CD14-positive monocyte (primary cell): ENCODE data around the gene KLHL30. TPM values are rescaled to one million over a fixed set of nuclear protein-coding genes. Genes with fewer than 3 reads are reported as not detected.

Experiments
- DNase-seq, 3 donors: peaks; one replicate each; pipeline ENCODE4 v3.0.0-alpha.2; 2011 to 2022
- H2AFZ ChIP-seq: 2 replicates; pipeline ENCODE4 v1.6.0; 2012; ENCODE audit warnings: mild to moderate bottlenecking, low read depth, low read length, inconsistent platforms; ENCODE audit not compliant: insufficient read depth, poor library complexity, severe bottlenecking
- H3K27ac ChIP-seq, 2 donors: 1 replicate in 1 of 2; 2 replicates in 1 of 2; pipeline ENCODE4 v1.5.1; 2012 to 2013; ENCODE audit warnings: low read length in 2 of 2, control low read depth in 1 of 2, inconsistent platforms in 1 of 2, low read depth in 1 of 2, mild to moderate bottlenecking in 1 of 2
- H3K27me3 ChIP-seq, 2 donors: one replicate each; pipeline versions ENCODE4 v1.6.0 to v1.6.1; 2011 to 2013; ENCODE audit warnings: low read length in 2 of 2; ENCODE audit not compliant: control insufficient read depth in 2 of 2, insufficient read depth in 2 of 2
- H3K36me3 ChIP-seq, 2 donors: replicated peaks in 1 of 2; 1 replicate in 1 of 2; 2 replicates in 1 of 2; pipeline versions ENCODE4 v1.5.1 to v1.6.1; 2012 to 2013; ENCODE audit warnings: low read length in 2 of 2, control low read depth in 1 of 2, inconsistent platforms in 1 of 2, mild to moderate bottlenecking in 1 of 2; ENCODE audit not compliant: insufficient read depth in 2 of 2, control insufficient read depth in 1 of 2
- H3K4me1 ChIP-seq, 2 donors: 1 replicate in 1 of 2; 2 replicates in 1 of 2; pipeline versions ENCODE4 v1.5.1 to v1.6.1; 2012 to 2013; ENCODE audit warnings: low read length in 2 of 2, control low read depth in 1 of 2, inconsistent platforms in 1 of 2, mild to moderate bottlenecking in 1 of 2, moderate library complexity in 1 of 2; ENCODE audit not compliant: insufficient read depth in 2 of 2, control insufficient read depth in 1 of 2
- H3K4me2 ChIP-seq: replicated peaks from 2 replicates; pipeline ENCODE3; 2012; ENCODE audit warnings: low read length, moderate library complexity, mild to moderate bottlenecking; ENCODE audit not compliant: poor library complexity, severe bottlenecking; ENCODE audit errors: extremely low read depth
- H3K4me3 ChIP-seq, 3 experiments: fragments of 200-600 bp in 1 of 3; sonication (generic) in 1 of 3; replicated peaks in 1 of 3; 1 replicate in 2 of 3; 2 replicates in 1 of 3; pipeline ENCODE4 v1.5.1; 2011 to 2013; ENCODE audit warnings: low read length in 3 of 3, mild to moderate bottlenecking in 3 of 3, control low read depth in 2 of 3, low read depth in 2 of 3, inconsistent platforms in 1 of 3, moderate library complexity in 1 of 3
- H3K79me2 ChIP-seq: 2 replicates; pipeline ENCODE4 v1.6.0; 2012; ENCODE audit warnings: mild to moderate bottlenecking, control low read depth, inconsistent platforms, low read length, moderate library complexity; ENCODE audit not compliant: insufficient read depth
- H3K9ac ChIP-seq: 2 replicates; pipeline ENCODE4 v1.6.0; 2017; ENCODE audit warnings: low read length, mild to moderate bottlenecking; ENCODE audit not compliant: insufficient read depth, poor library complexity, severe bottlenecking
- H3K9me3 ChIP-seq, 2 donors: replicated peaks in 1 of 2; 1 replicate in 1 of 2; 2 replicates in 1 of 2; pipeline versions ENCODE4 v1.5.1 to v1.6.1; 2012 to 2013; ENCODE audit warnings: low read length in 2 of 2, control low read depth in 1 of 2; ENCODE audit not compliant: control insufficient read depth in 1 of 2, insufficient read depth in 1 of 2
- H4K20me1 ChIP-seq: 2 replicates; pipeline ENCODE4 v1.6.0; 2012; ENCODE audit warnings: mild to moderate bottlenecking, low read length, control low read depth, moderate library complexity; ENCODE audit not compliant: insufficient read depth
- H3K27ac Mint-ChIP-seq, 7 donors: one replicate each; pipeline ENCODE4 v1.8.0; 2020; ENCODE audit warnings: mild to moderate bottlenecking in 7 of 7, mixed read lengths in 7 of 7, moderate library complexity in 6 of 7, inconsistent platforms in 2 of 7
- H3K27me3 Mint-ChIP-seq, 3 donors: one replicate each; pipeline ENCODE4 v1.8.0; 2021 to 2022; ENCODE audit warnings: low read depth in 3 of 3, mild to moderate bottlenecking in 3 of 3, mixed read lengths in 3 of 3, moderate library complexity in 3 of 3, inconsistent platforms in 1 of 3
- H3K36me3 Mint-ChIP-seq, 2 donors: one replicate each; pipeline ENCODE4 v1.8.0; 2020; ENCODE audit warnings: mixed read lengths in 2 of 2, inconsistent platforms in 1 of 2, mild to moderate bottlenecking in 1 of 2
- H3K4me1 Mint-ChIP-seq: one replicate; pipeline ENCODE4 v1.8.0; 2020; ENCODE audit warnings: mild to moderate bottlenecking, mixed read lengths
- H3K4me3 Mint-ChIP-seq, 2 donors: one replicate each; pipeline ENCODE4 v1.8.0; 2020; ENCODE audit warnings: mild to moderate bottlenecking in 2 of 2, mixed read lengths in 2 of 2, moderate library complexity in 1 of 2
- H3K9me3 Mint-ChIP-seq, 7 donors: one replicate each; pipeline ENCODE4 v1.8.0; 2020 to 2022; ENCODE audit warnings: mixed read lengths in 7 of 7, mild to moderate bottlenecking in 6 of 7, moderate library complexity in 6 of 7, inconsistent platforms in 2 of 7
- WGBS: methylation state at CpG from one replicate; pipeline ENCODE4 v1.1.5; 2013; ENCODE audit warnings: missing lambda C conversion rate; ENCODE audit not compliant: insufficient coverage; 5-methylcytosine and 5-hydroxymethylcytosine counted together
- intact Hi-C, 2 donors: fragments of 100-400 bp; cut with micrococcal nuclease; formaldehyde crosslinking; loops; one replicate each; pipeline versions ENCODE4 v1.15.0 to v1.15.1; 2023
- polyA plus RNA-seq, 3 donors: library from polyadenylated mRNA; depleted of rRNA in 1 of 3; unstranded in 2 of 3; stranded (reverse) in 1 of 3; fragments of 300-500 nt in 2 of 3; fragments of >200 nt in 1 of 3; fragmentation: Illumina TruSeq in 2 of 3; gene quantifications; 1 replicate in 2 of 3; 2 replicates in 1 of 3; pipeline ENCODE4 v1.2.3, GENCODE V29; 2012 to 2021
- TF ChIP-seq, protein P1 (sequence below): fragments of 200-600 bp; IDR thresholded peaks from one replicate; pipeline ENCODE4 v1.8.0; 2022; ENCODE audit warnings: antibody characterized with exemption, mild to moderate bottlenecking

The KLHL30 gene
- polyA plus RNA-seq, 3 donors = 0.01 to 0.14 TPM; not detected in 1

DNA sequence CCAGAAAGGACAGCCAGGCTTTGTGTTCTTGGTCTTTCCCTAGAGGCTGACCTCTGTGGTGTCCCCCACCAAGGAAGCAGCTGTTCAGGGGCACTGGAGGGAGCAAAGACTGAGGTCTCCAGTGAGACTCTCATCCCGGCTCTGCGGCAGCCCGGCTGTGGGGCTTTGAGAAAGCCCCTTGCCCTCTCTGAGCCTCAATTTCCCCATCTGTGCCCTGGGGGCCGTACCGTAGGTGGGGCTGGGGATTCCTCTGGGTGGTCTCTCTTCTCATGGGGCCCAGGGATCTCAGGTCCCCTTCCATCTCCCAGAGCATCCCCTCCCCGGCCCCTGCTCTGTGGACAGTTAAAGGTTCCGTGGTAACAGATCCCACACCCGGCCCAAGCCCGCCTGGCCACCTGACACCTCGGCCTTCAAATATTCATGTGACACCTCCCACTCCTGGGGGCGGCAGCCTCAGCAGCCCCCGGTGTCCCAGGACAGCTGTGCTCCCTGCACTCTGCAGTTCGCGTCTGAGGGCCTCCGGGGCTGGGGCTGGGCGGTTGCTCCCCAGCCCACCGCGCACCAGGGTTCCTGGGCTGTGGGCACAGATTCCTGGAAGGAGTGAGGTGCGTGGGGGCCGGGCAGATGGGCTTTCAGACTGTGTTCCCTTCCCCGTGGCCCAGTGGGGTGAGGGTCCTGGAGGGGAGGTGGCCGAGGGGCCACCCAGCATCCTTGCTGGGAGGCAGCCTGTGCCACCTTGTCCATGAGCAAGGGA, 15.1 kb upstream of the KLHL30 start:
- 85% methylated on average over 19 of the region's 22 CpGs for WGBS
- TF ChIP-seq, protein P1, sequence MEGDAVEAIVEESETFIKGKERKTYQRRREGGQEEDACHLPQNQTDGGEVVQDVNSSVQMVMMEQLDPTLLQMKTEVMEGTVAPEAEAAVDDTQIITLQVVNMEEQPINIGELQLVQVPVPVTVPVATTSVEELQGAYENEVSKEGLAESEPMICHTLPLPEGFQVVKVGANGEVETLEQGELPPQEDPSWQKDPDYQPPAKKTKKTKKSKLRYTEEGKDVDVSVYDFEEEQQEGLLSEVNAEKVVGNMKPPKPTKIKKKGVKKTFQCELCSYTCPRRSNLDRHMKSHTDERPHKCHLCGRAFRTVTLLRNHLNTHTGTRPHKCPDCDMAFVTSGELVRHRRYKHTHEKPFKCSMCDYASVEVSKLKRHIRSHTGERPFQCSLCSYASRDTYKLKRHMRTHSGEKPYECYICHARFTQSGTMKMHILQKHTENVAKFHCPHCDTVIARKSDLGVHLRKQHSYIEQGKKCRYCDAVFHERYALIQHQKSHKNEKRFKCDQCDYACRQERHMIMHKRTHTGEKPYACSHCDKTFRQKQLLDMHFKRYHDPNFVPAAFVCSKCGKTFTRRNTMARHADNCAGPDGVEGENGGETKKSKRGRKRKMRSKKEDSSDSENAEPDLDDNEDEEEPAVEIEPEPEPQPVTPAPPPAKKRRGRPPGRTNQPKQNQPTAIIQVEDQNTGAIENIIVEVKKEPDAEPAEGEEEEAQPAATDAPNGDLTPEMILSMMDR = no peak
- no peak for DNase-seq
- H3K27me3 Mint-ChIP-seq = peaks cover 5 to 11% (median 10%) of the 10 kb centered on the region in 3 donors
- no peak overlapping the region for H3K4me2 ChIP-seq
- no peaks in the 10 kb centered on the region for H3K36me3 ChIP-seq
- H3K9me3 ChIP-seq = no peaks in the 10 kb centered on the region
- intact Hi-C loops = no loop called here
- peaks cover 0 to 3% of the 10 kb centered on the region in 2 donors for H3K27me3 ChIP-seq
- no peaks in the 10 kb centered on the region for H3K4me1 Mint-ChIP-seq
- no peak overlapping the region for H2AFZ ChIP-seq
- H3K27ac Mint-ChIP-seq = no peak overlapping the region
- H4K20me1 ChIP-seq = no peaks in the 10 kb centered on the region
- H3K9ac ChIP-seq = no peak overlapping the region
- no peaks in the 10 kb centered on the region for H3K36me3 Mint-ChIP-seq
- peaks cover 0 to 4% (median 0%) of the 10 kb centered on the region in 7 donors for H3K9me3 Mint-ChIP-seq
- H3K27ac ChIP-seq = no peak overlapping the region
- H3K4me3 Mint-ChIP-seq = no peak overlapping the region
- H3K4me1 ChIP-seq = peaks cover 0 to 3% of the 10 kb centered on the region in 2 donors
- H3K4me3 ChIP-seq = no peak overlapping the region
- no peaks in the 10 kb centered on the region for H3K79me2 ChIP-seq

DNA sequence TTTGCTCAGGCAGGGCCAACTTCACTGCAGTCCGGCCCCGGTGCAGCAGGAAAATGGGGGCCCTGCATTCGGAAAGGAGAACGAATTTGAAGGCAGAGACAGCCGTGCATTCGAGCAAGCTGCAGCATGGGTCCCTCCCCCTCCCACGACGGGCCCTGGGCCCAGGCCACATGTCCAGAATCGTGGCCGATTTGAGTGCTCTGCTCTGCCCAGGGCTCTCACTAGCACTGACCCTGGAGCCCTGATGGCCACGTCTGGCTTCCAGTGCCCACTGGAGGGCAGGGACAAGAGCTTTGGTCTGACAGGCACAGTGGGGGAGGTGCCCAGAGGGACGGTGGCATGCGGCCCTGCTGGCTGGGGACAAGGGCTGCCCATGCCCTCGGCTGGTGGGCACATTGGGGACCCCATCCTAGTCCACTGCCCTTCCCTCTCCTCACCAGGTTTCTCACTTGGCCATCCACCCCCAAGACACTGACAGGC, 14.4 kb upstream of the KLHL30 start:
- Mint-ChIP-seq H3K9me3 (peaks cover 0 to 4% (median 0%) of the 10 kb centered on the region in 7 donors), H3K36me3 (no peaks in the 10 kb centered on the region), H3K27me3 (peaks cover 1 to 6% (median 5%) of the 10 kb centered on the region in 3 donors), H3K4me3 (no peak overlapping the region), H3K27ac (no peak overlapping the region), H3K4me1 (no peaks in the 10 kb centered on the region)
- no peak overlapping the region for H3K4me2 ChIP-seq
- DNase-seq = no peak
- H4K20me1 ChIP-seq = no peaks in the 10 kb centered on the region
- H3K27me3 ChIP-seq = peaks cover 0 to 3% of the 10 kb centered on the region in 2 donors
- no peaks in the 10 kb centered on the region for H3K9me3 ChIP-seq
- no peaks in the 10 kb centered on the region for H3K36me3 ChIP-seq
- no peak overlapping the region for H3K27ac ChIP-seq
- no peak overlapping the region for H2AFZ ChIP-seq
- no peaks in the 10 kb centered on the region for H3K79me2 ChIP-seq
- H3K9ac ChIP-seq = no peak overlapping the region
- TF ChIP-seq, protein P1 = no peak
- 93% methylated on average over 11 of the region's 14 CpGs for WGBS
- intact Hi-C loops = no loop called here
- H3K4me1 ChIP-seq = peaks cover 0 to 3% of the 10 kb centered on the region in 2 donors
- no peak overlapping the region for H3K4me3 ChIP-seq
